ENCODE measurements around the gene OR2F2.

Gene OR2F2

DNA sequence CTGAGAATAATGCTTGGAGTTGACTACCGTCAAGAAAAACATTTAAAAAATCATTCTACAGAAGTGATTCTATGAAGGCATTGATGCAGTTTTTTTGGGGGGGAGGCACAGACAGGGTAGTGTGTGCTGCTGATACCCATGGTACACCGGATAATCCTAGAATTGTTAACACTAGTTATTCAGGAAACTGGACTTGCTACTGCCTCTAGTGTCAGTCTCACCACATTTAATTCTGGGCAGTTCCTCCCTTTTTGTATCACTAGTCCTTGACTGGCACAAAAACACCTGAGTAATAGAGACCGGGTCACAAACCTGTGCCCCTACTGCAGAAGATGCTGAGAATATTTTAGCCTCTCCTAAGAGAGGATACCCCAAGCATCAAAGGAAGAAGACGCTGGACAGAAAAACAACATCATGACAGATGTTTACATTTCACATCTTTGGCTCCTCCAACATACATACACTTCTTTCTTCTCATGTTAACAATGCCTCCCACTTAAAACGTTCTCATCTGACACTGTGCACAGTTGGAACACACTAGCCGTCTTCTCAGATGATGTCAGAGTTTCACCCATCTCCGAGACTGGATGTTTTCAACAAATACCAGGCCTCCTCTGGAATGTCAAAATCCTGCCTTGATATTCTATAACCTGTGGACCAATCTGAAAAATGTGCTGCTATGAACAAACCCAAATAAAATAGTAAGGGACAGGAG, 19.9 kb upstream of the OR2F2 start:
- DNase-seq (ENCODE audit: low spot score), result no peak

GRCh38 chr7:143924851-143925250, 10.2 kb upstream of the OR2F2 start:
- DNase-seq (ENCODE audit: low spot score), result no peak

GRCh38 chr7:143929224-143929920, 5.7 kb upstream of the OR2F2 start:
- DNase-seq (ENCODE audit: low spot score), result peak; percentile 67

- no peak for DNase-seq (ENCODE audit: low spot score)
These were observed 3.3 kb upstream of the OR2F2 start for GRCh38 chr7:143931739-143932138.

- DNase-seq (ENCODE audit: low spot score), result no peak
These were observed 1.3 kb downstream of the OR2F2 start for GRCh38 chr7:143936087-143937009.

GRCh38 chr7:143938379-143939243, 3.6 kb downstream of the OR2F2 start:
- DNase-seq (ENCODE audit: low spot score), result no peak

DNA sequence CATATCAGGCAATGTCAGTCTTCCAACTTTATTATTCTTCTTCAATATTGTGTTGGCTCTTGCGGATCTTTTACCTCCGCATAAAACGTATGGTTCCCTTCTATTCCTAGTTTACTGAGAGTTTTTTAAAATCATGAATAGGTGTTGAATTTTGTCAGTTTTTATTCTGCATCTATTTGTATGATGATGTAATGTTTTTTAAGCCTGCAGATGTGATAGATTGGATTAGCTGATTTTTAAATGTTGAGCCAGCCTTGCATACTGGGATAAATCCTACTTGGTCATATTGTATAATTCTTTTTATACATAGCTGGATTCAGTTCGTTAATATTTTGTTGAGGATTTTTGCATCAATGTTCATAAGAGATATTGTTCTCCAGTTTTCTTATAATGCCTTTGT, 10.4 kb downstream of the OR2F2 start:
- no peak for DNase-seq (ENCODE audit: low spot score)

DNA sequence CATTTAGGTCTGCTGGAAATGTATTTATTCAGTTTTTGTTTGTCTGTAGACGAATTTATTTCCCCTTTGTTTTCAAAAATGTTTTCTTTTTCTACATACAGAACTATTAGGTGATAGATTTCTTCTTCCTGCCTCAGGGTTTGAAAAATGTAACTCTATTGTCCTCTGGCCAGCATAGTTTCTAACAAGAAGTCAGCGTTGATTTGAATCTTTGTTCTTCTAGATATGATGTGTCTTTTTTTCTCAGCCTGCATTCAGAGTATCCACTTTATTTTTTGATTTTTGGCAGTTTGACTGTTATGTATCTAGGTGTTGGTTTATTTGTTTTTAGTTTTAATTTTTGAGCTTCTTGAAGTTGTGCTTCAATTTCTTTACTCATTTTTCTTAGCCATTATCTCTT, 12.1 kb downstream of the OR2F2 start:
- no peak for DNase-seq (ENCODE audit: low spot score)

GRCh38 chr7:143948733-143949132, 13.7 kb downstream of the OR2F2 start:
- DNase-seq (ENCODE audit: low spot score), result no peak

GRCh38 chr7:143953421-143953820, 18.4 kb downstream of the OR2F2 start:
- DNase-seq (ENCODE audit: low spot score), result no peak

GRCh38 chr7:143954135-143954534, 19.1 kb downstream of the OR2F2 start:
- no peak for DNase-seq (ENCODE audit: low spot score)

DNA sequence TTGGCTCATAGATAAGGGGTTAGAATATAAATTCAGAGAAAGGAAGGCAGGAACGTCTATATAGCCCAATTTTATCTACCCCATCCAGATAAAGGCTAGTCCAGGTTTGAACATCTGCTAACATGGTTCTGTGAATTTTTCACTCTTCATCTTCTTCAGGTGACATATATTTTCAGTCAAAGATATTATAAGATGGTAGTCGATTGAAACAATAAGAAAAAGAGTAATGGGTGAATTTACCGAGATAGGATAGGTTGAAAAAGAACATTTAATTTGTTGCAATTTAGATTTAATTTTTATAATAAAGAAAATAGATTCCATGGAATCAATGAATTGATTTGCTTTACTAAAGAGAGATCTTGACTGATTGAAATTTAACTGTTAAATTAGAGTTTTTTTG, 19.5 kb downstream of the OR2F2 start, which contains the start of gene OR2F1:
OR2F1 (plus strand) TSS at position 301 of the 400 bp plus-strand sequence. CDS start 5,127 bp downstream, outside the sequence.
- DNase-seq (ENCODE audit: low spot score), result no peak

GRCh38 chr7:143958781-143959180, 23.7 kb downstream of the OR2F2 start:
- DNase-seq (ENCODE audit: low spot score), result no peak

DNA sequence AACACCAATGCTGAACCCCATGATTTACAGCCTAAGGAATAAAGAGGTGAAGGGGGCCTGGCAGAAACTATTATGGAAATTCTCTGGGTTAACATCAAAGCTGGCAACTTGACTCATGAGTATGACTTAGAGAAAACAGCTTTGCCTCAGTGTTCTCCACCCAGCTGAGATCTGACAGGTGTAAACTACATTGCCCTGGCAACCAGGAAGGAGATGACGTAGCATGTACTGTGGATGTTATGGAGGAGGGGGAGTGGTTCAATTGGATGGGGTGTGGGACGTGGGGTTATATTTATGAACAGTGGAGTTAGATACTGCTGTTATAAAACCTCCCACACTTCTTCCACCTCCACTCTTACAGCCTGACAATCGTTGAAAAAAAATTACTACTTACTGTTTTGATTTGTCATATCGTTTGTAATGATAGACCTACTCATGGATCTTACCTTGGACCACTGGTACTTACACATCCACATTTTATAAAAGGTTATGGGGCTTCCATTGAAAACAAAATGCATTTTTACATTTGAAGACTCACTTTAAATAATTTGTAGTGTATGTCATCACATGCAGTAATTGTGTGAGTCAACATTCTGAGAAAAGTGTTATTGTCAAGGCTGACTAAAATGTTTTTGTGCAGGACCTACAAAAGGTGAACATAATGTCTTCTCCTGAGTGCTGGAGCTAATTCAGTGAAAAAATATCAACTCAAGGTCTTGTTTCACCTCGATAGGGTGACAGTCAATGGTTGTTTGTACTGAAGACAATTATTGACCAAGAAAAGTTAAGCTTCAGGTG, 26.0 kb downstream of the OR2F2 start:
- DNase-seq (ENCODE audit: low spot score), result no peak

DNA sequence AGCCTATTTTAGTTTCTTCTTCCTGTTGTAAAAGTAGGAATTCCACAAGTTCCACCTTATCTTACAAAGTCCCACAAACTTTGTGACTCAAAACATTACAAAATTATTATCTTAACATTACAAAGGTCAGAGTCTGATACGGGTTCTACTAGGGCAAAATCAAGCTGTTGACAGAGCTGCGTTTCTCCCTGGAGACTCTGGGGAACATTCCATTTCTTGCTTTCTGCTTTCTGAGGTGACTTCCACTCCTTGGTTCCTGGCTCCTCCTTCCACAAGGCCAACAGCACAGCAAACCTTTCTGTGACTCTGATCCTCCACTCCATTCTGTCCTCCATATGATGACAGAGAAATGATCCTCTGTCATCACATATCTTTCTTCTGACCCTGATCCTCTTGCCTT, 30.2 kb downstream of the OR2F2 start:
- DNase-seq (ENCODE audit: low spot score), result no peak

- DNase-seq (ENCODE audit: low spot score), result no peak
These were observed 32.4 kb downstream of the OR2F2 start for GRCh38 chr7:143967398-143967797.

DNA sequence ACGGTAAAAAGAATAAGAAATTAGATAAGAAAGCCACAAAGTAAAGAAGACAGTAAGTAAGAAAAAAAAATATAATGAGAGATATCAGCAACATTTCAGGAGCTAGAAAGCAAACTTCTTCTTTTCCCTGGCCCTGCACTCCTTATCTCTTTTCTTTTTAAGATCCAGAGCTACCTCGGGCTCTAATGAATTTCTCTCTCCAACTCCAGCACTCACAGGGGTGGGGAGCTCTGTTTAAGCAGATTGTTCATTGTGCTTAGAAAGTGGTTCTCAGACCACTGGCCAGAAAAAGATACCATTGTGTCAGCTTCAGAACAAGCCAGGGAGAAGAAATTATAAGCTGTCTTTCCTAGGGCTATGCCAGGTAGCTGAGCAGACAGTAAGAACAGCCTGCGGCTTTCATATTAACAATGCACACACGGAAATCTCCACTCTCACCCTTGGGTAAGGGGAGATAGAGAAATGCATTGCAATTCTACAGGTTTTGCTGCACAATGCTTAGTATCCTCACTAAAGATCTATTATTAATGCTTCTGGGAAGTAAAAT, 38.9 kb downstream of the OR2F2 start:
- DNase-seq (ENCODE audit: low spot score), result no peak

DNA sequence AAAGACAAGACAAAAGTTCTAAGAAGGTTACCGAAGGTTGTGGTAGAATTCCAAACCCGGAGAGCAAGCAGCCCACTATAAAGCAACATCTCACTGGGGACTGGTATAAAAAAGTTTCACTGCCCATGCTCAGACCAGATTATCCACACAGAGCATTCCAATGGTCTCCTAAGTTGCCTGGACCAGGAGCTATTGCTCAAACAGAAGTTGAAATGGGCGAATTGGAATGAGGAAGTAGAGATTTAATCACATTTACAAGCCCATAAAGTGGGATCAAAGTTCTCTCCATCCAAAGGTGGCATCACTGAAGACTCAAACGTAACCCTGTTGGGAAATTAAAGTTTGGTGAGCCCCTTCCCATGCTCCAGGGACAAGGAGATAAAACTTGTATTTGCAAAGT, 39.4 kb downstream of the OR2F2 start:
- no peak for DNase-seq (ENCODE audit: low spot score)

- no peak for DNase-seq (ENCODE audit: low spot score)
These were observed 40.6 kb downstream of the OR2F2 start for GRCh38 chr7:143975617-143976016.

GRCh38 chr7:143978585-143978984, 43.6 kb downstream of the OR2F2 start:
- DNase-seq (ENCODE audit: low spot score), result no peak
